PFSK-1 (cell line): Measurements from ENCODE around the gene EARS2.

Source experiments
- FOXP2 ChIP-seq: optimal IDR thresholded peaks from 2 replicates; pipeline ENCODE3; 2011; ENCODE audit warnings: borderline replicate concordance, control low read depth, inconsistent platforms; ENCODE audit not compliant: insufficient read depth; ENCODE audit errors: extremely low read length, extremely low read depth
- POLR2AphosphoS5 ChIP-seq: IDR thresholded peaks from 2 replicates; pipeline ENCODE4 v1.6.1; 2012; ENCODE audit warnings: low read depth, mild to moderate bottlenecking, control low read depth, low read length, moderate library complexity
- REST ChIP-seq, 2 experiments: IDR thresholded peaks; 2 replicates each; pipeline versions ENCODE4 v1.6.1 to v1.8.0; 2011 to 2012; ENCODE audit warnings: low read depth in 2 of 2, low read length in 2 of 2, control low read depth in 1 of 2, inconsistent platforms in 1 of 2, mild to moderate bottlenecking in 1 of 2, moderate library complexity in 1 of 2; ENCODE audit not compliant: insufficient read depth in 1 of 2
- SIN3A ChIP-seq: IDR thresholded peaks from 2 replicates; pipeline ENCODE4 v1.6.1; 2012; ENCODE audit warnings: mild to moderate bottlenecking, low read length, moderate library complexity, borderline replicate concordance; ENCODE audit not compliant: insufficient read depth
- TAF1 ChIP-seq: IDR thresholded peaks from 2 replicates; pipeline ENCODE4 v1.6.1; 2012; ENCODE audit warnings: low read length, control low read depth, borderline replicate concordance; ENCODE audit not compliant: insufficient read depth

EARS2 gene

DNA sequence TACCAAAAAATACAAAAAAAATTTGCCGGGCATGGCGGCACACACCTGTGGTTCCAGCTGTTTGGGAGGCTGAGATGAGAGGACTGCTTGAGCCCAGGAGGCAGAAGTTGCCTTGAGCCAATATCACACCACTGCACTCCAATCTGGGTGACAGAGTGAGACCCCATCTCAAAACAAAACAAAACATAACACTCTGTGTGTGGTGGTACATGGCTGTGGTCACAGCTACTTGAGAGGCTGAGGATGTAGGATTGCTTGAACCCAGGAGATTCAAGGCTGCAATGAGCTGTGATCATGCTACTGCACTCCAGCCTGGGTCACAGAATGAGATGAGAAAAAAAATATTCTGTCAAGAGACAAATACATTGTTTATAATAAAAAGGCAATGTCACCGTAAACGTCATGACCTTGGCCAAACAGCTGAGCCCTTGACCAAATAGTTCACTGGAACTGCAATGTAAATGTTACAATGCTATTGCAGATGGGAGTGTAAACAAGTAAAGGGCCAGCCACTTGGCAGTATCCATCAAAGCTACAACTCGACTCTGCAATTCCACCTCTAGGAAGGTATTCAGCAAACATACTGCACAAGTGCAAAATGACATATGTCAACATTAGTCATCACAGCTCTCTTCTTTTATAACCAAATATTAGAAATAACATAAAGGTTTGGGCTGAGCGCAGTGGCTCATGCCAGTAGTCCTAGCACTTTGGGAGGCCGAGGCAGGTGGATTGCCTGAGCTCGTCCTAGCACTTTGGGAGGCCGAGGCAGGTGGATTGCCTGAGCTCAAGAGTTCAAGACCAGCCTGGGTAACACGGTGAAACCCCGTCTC is 16.9 kb downstream of the EARS2 start:
- TF ChIP-seq REST (IDR thresholded peaks at IDR 0.05; ENCODE audit: insufficient read depth in 1 of 2, low read depth in 2 of 2, low read length in 2 of 2) (no peak), SIN3A (no peak), TAF1 (no peak)

DNA sequence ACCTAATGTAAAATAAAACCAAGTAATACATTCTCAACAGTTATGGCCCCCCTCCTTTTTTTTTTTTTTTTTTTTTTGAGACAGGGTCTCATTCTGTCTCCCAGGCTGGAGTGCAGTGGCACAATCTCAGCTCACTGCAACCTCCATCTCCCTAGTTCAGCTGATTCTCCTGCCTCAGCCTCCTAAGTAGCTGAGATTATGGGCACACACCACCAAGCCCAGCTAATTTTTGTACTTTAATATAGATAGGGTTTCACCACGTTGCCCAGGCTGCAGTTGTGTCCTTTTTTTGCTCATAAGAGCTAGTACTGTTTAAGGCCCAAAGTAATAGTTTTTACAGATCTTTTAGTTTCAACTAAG is 18.3 kb downstream of the EARS2 start:
- no peak for TF ChIP-seq POLR2AphosphoS5
- no peak for TF ChIP-seq TAF1
- TF ChIP-seq REST (IDR thresholded peaks at IDR 0.05; ENCODE audit: insufficient read depth in 1 of 2, low read depth in 2 of 2, low read length in 2 of 2), result no peak
- no peak for TF ChIP-seq FOXP2
- TF ChIP-seq SIN3A, result no peak

GRCh38 chr16:23537390-23537789 is 19.8 kb downstream of the EARS2 start:
- TF ChIP-seq POLR2AphosphoS5 (no peak), TAF1 (no peak), SIN3A (no peak), REST (IDR thresholded peaks at IDR 0.05; ENCODE audit: insufficient read depth in 1 of 2, low read depth in 2 of 2, low read length in 2 of 2) (no peak), FOXP2 (no peak)

DNA sequence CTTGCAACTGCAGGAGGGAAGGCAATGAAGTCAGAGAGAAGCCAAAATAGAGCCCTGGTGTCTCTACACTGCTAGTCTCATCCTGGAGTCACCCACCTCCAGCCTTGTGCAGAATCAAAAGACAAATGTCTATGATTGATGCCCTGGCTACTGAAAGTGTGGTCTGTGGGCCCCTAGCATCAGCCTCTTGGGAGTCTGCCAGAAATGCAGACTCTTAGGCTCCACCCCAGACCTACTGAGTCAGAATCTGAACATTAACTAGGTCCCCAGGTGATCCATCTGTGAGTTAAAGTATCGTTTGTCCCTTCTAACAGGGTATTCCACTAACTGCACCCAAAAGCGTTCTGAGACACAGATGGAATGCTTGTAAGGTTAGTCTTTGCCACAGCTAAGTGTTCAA is 21.2 kb downstream of the EARS2 start:
- no peak for TF ChIP-seq REST (IDR thresholded peaks at IDR 0.05; ENCODE audit: insufficient read depth in 1 of 2, low read depth in 2 of 2, low read length in 2 of 2)
- no peak for TF ChIP-seq SIN3A
- no peak for TF ChIP-seq POLR2AphosphoS5
- TF ChIP-seq TAF1, result no peak
- no peak for TF ChIP-seq FOXP2
